Mononuclear cell (primary cell): ENCODE measurements around the gene LAMB1. TPM values are rescaled to one million over a fixed set of nuclear protein-coding genes. Genes with fewer than 3 reads are reported as not detected.

Experiments
- H3K27me3 ChIP-seq: 2 replicates; pipeline ENCODE4 v1.6.0; 2011; ENCODE audit warnings: low read length, control low read depth; ENCODE audit not compliant: insufficient read depth
- H3K4me1 ChIP-seq: 2 replicates; pipeline ENCODE4 v1.5.1; 2011; ENCODE audit warnings: mild to moderate bottlenecking, low read length, control low read depth; ENCODE audit not compliant: insufficient read depth
- H3K4me3 ChIP-seq: 2 replicates; pipeline ENCODE4 v1.5.1; 2011; ENCODE audit warnings: mild to moderate bottlenecking, low read length, moderate library complexity
- H3K9me3 ChIP-seq: 2 replicates; pipeline ENCODE4 v1.5.1; 2011; ENCODE audit warnings: low read depth, mild to moderate bottlenecking, control low read depth, low read length
- total RNA-seq: library from RNA; depleted of rRNA; stranded (reverse); fragments of >200 nt; gene quantifications from one replicate; pipeline ENCODE4 v1.2.3, GENCODE V29; 2012

The LAMB1 gene
- total RNA-seq, 1 donor = 0.10 TPM

DNA sequence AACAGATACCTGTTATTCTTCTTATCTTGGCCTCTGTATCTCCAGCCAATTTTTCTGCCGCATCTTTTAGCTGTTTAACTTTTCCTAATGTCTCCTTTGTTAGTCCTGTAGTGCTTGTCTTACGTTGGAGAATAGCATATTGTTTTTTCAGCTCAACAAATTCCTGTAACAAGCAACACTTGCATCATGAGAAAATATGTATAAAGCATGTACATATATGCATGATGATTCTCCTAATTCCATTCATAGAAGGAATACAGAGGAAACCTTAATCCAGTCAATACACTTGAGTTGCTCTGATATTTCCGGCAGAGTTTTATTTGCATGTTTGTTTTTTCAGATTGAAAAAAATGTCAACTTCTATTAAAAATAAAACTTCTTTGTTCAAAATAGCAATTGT, 26.1 kb upstream of the LAMB1 start:
- no peaks in the 10 kb centered on the region for H3K4me1 ChIP-seq
- no peak overlapping the region for H3K4me3 ChIP-seq
- H3K9me3 ChIP-seq = no peaks in the 10 kb centered on the region
- H3K27me3 ChIP-seq = peaks cover 5% of the 10 kb centered on the region

- Histone ChIP-seq H3K9me3 (no peaks in the 10 kb centered on the region), H3K27me3 (peaks cover 5% of the 10 kb centered on the region), H3K4me1 (no peaks in the 10 kb centered on the region), H3K4me3 (no peak overlapping the region)
These were observed 25.1 kb upstream of the LAMB1 start for GRCh38 chr7:108028111-108028510.

- H3K9me3 ChIP-seq = no peaks in the 10 kb centered on the region
- peaks cover 5% of the 10 kb centered on the region for H3K27me3 ChIP-seq
- no peak overlapping the region for H3K4me3 ChIP-seq
- H3K4me1 ChIP-seq = no peaks in the 10 kb centered on the region
These were observed 24.3 kb upstream of the LAMB1 start for GRCh38 chr7:108027239-108027638.

GRCh38 chr7:108026647-108027046, 23.7 kb upstream of the LAMB1 start:
- no peak overlapping the region for H3K4me3 ChIP-seq
- H3K4me1 ChIP-seq = no peaks in the 10 kb centered on the region
- H3K9me3 ChIP-seq = no peaks in the 10 kb centered on the region
- H3K27me3 ChIP-seq = peaks cover 5% of the 10 kb centered on the region

- Histone ChIP-seq H3K27me3 (peaks cover 5% of the 10 kb centered on the region), H3K4me1 (no peaks in the 10 kb centered on the region), H3K4me3 (no peak overlapping the region), H3K9me3 (no peaks in the 10 kb centered on the region)
These were observed 23.2 kb upstream of the LAMB1 start for GRCh38 chr7:108026116-108026515.

GRCh38 chr7:108024538-108024937, 21.6 kb upstream of the LAMB1 start:
- H3K4me1 ChIP-seq = no peaks in the 10 kb centered on the region

GRCh38 chr7:108020585-108020984, 17.6 kb upstream of the LAMB1 start:
- Histone ChIP-seq H3K4me1 (no peaks in the 10 kb centered on the region), H3K27me3 (peaks cover 5% of the 10 kb centered on the region), H3K4me3 (no peak overlapping the region), H3K9me3 (no peaks in the 10 kb centered on the region)

More at GRCh38 chr7:108024538-108024937, 21.6 kb upstream of the LAMB1 start:
- no peaks in the 10 kb centered on the region for H3K9me3 ChIP-seq
- H3K27me3 ChIP-seq = peaks cover 5% of the 10 kb centered on the region
- no peak overlapping the region for H3K4me3 ChIP-seq

GRCh38 chr7:108018668-108019067, 15.7 kb upstream of the LAMB1 start:
- no peak overlapping the region for H3K4me3 ChIP-seq
- H3K9me3 ChIP-seq = no peaks in the 10 kb centered on the region
- no peaks in the 10 kb centered on the region for H3K27me3 ChIP-seq
- no peaks in the 10 kb centered on the region for H3K4me1 ChIP-seq

GRCh38 chr7:108017776-108018151, 14.8 kb upstream of the LAMB1 start:
- Histone ChIP-seq H3K27me3 (peaks cover 2% of the 10 kb centered on the region), H3K4me1 (no peaks in the 10 kb centered on the region)

DNA sequence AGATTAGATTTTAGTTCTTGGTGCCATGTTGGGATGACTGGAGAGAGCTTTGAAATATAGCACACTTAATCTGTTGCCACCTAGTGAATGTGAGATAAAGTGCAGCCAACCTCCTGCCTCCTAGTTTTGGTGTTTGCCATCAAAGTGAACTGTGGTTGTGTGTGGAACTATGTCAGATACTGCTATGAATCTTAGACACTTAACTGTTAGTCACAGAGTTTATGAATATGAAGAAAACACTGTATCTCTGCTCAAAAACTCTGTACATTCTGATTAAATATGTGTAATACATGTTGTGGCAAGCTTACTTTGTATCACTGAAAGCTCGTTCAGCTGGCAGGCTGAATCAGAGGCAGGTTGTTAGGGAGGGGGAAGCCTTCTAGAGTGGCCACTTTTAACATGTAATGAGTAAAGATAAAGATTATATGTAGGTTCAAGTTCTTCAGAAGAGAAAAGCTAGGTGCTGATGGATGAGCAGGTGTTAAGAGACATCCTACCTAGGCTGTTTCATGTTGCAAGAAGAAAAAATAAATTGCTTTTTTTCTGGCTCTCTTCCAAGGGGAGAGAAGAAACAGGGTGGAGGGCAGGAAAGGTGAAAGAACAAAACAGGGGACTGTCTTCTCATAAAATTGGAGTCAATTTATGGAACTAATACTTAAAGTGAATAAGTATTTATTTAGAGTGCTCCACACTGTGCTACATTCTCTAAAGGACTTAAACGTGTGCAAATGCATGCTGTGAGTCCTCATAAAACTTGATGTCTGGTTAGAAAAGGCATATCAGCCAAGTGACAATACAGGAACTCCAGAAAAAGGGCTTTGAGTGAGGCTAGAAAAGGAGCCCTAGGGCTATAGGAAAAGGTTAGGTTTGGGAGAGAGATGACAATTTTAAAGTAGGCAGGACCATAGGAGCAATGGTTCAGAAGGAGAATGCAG, 14.1 kb upstream of the LAMB1 start:
- Histone ChIP-seq H3K4me1 (no peaks in the 10 kb centered on the region), H3K9me3 (no peaks in the 10 kb centered on the region), H3K4me3 (no peak overlapping the region), H3K27me3 (peaks cover 2% of the 10 kb centered on the region)

More at GRCh38 chr7:108017776-108018151, 14.8 kb upstream of the LAMB1 start:
- H3K9me3 ChIP-seq = no peaks in the 10 kb centered on the region
- no peak overlapping the region for H3K4me3 ChIP-seq

- no peak overlapping the region for H3K4me3 ChIP-seq
- no peaks in the 10 kb centered on the region for H3K4me1 ChIP-seq
- H3K27me3 ChIP-seq = peaks cover 2% of the 10 kb centered on the region
- no peaks in the 10 kb centered on the region for H3K9me3 ChIP-seq
These were observed 12.8 kb upstream of the LAMB1 start for GRCh38 chr7:108015740-108016139.

DNA sequence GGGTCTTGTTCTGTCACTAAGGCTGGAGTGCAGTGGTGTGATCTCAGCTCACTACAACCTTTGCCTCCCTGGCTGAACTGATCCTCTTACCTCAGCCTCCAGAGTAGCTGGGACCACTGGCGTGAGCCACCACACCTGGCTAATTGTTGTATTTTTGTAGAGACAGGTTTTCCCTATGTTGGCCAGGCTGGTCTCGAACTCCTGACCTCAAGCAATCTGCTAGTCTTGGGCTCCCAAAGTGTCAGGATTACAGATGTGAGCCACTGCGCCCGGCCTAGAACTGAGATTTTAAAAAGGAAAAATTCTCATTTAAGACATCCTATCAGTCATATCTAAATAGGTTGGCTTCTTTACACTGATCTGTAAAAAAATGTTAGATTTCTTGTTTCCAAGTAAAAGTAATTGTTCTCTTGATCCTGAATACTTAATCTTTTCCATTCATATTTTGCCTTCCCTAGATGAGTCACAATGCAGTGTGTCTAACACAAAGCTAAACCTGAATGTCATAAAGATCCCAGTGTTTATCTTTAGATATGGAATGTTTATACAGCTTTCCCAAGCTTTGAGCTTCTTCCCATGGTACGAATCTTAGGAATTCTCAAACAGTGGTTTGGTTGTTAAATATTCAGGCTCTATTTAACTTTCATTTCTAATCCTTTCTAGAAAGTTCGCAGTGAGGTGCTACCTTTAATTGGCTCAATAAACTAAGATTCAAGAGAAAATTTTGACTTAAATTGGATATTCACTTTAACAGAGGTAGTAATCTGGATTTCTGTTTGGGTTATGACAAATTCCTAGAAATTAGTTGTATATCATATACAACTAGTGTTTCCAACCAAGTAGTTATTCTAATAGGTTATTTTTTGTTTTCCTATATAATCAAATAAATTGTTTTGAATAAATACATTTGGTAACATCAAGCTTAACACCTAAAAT, 12.1 kb upstream of the LAMB1 start:
- H3K27me3 ChIP-seq = peaks cover 2% of the 10 kb centered on the region
- H3K4me1 ChIP-seq = no peaks in the 10 kb centered on the region
- no peaks in the 10 kb centered on the region for H3K9me3 ChIP-seq
- H3K4me3 ChIP-seq = no peak overlapping the region

DNA sequence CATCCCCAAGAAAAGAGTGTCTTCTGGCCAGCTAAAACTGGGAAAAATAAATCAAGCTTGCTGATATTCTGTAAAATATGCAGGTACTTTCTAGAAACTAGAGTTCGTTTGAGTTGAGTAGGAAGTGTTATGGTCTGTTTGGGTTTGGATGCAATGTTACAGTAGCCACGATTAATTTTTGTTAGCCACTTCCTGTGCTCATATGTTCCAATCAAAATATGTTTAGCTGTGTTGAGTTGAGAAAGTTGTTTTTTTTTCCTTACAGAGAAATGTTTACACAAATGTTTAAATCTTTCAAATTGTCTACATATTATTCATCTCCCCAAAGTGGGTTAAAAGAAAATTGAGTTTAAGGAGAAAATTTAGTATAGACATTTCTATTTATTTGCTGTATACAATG, 11.3 kb upstream of the LAMB1 start:
- Histone ChIP-seq H3K4me3 (no peak overlapping the region), H3K4me1 (no peaks in the 10 kb centered on the region), H3K9me3 (no peaks in the 10 kb centered on the region), H3K27me3 (peaks cover 2% of the 10 kb centered on the region)

- H3K4me3 ChIP-seq = no peak overlapping the region
- H3K9me3 ChIP-seq = no peaks in the 10 kb centered on the region
- peaks cover 7% of the 10 kb centered on the region for H3K27me3 ChIP-seq
- H3K4me1 ChIP-seq = no peaks in the 10 kb centered on the region
These were observed 9.8 kb upstream of the LAMB1 start for GRCh38 chr7:108012499-108013430.
